GM10266 (cell line): Measurements from ENCODE around the gene FGF11.
A peak's percentile ranks its signal among the peaks of the same experiment; 100 is the strongest.

Experiments used
- DNase-seq: peaks from one replicate; pipeline ENCODE4 v3.0.0; 2012; ENCODE audit errors: extremely low spot score
- CTCF ChIP-seq: IDR thresholded peaks from 2 replicates; pipeline ENCODE4 v1.5.1; 2012; ENCODE audit warnings: mild to moderate bottlenecking, low read depth; ENCODE audit not compliant: control insufficient read depth, insufficient read depth; ENCODE audit errors: missing control alignments

Gene FGF11

GRCh38 chr17:7416323-7416722, 23.0 kb upstream of the FGF11 start:
- no peak for DNase-seq
- peak; percentile 15 for TF ChIP-seq CTCF

- no peak for DNase-seq
- no peak for TF ChIP-seq CTCF
These were observed 22.2 kb upstream of the FGF11 start for GRCh38 chr17:7417056-7417655.

- TF ChIP-seq CTCF = no peak
- no peak for DNase-seq
These were observed 20.7 kb upstream of the FGF11 start for GRCh38 chr17:7418472-7419152.

- TF ChIP-seq CTCF = no peak
- DNase-seq = no peak
These were observed 19.3 kb upstream of the FGF11 start, which contains the start of gene SPEM1 for GRCh38 chr17:7419819-7420610. SPEM1 (plus strand) TSS chr17:7420324; CDS start chr17:7420385, 61 bp downstream.

- no peak for TF ChIP-seq CTCF
- no peak for DNase-seq
These were observed 18.1 kb upstream of the FGF11 start for GRCh38 chr17:7421186-7421585.

- no peak for TF ChIP-seq CTCF
- DNase-seq = no peak
These were observed 15.6 kb upstream of the FGF11 start for GRCh38 chr17:7423679-7424078.
